ENCODE measurements around the gene CD96. TPM values are rescaled to one million over a fixed set of nuclear protein-coding genes. Genes with fewer than 3 reads are reported as not detected.

Gene CD96
- total RNA-seq, 1 donor from 2014 or later = 0.27 TPM

DNA sequence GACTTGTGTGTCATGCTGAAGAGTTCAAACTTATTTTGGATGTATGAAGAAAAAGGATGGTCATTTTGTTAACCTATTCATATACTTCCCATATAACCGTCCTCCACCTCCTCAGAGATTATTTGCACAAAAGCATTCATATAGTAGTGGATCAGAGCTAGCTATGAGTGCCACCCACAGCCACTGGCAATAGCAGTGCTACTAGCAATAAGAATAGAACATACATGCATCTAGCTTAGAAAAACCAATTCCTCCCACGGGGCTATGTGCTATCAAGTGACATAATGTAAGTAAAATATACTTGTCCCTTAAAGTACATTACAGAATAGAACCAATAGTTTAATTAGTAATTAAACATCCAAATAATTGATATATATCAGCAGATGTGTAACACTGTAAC lies 63.5 kb downstream of the CD96 start:
- no peak overlapping the region for H3K4me3 Mint-ChIP-seq
- no peaks in the 10 kb centered on the region for H3K9me3 Mint-ChIP-seq
- H3K36me3 Mint-ChIP-seq = no peaks in the 10 kb centered on the region
- peaks cover 10% of the 10 kb centered on the region for H3K4me1 Mint-ChIP-seq
- H3K27ac Mint-ChIP-seq = no peak overlapping the region
- no peak for DNase-seq (ENCODE audit: low spot score in 2 of 2, unreplicated experiment in 2 of 2)
- no peaks in the 10 kb centered on the region for H3K27me3 Mint-ChIP-seq (ENCODE audit: low read depth)
- TF ChIP-seq, protein P1, sequence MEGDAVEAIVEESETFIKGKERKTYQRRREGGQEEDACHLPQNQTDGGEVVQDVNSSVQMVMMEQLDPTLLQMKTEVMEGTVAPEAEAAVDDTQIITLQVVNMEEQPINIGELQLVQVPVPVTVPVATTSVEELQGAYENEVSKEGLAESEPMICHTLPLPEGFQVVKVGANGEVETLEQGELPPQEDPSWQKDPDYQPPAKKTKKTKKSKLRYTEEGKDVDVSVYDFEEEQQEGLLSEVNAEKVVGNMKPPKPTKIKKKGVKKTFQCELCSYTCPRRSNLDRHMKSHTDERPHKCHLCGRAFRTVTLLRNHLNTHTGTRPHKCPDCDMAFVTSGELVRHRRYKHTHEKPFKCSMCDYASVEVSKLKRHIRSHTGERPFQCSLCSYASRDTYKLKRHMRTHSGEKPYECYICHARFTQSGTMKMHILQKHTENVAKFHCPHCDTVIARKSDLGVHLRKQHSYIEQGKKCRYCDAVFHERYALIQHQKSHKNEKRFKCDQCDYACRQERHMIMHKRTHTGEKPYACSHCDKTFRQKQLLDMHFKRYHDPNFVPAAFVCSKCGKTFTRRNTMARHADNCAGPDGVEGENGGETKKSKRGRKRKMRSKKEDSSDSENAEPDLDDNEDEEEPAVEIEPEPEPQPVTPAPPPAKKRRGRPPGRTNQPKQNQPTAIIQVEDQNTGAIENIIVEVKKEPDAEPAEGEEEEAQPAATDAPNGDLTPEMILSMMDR (IDR thresholded peaks at IDR 0.05; ENCODE audit: unreplicated experiment) = no peak

DNA sequence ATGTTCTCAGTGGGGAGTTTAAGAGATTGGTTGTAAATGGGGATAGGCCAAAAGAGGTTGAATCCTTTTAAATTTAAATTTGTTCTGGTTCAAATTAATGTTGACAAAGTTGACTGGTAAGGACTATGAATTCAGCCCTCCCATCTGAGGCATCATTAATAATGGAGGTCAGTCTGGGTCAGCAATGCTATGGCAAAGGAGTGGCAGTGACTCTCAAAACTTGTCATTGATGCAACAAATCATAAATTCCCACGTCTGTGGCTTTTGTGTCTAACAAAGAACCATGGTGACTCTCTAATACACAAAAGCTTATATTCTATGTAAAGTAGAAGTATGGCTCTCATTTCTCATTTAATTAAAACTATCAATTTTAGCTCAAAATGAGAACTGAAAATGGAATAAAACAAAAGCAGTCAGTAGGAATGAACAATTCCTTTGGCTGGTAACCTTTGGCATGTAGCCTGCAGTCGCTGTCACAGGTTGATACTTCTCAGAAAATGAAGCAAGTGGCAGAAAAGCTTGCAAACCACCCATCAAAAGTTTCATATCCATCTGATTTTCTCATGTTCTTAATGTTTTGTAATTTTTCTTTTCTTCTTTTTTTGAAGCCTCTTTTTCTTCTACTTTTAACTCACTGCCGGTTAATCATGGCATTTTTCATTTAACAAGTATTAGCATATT lies 65.4 kb downstream of the CD96 start:
- no peaks in the 10 kb centered on the region for H3K9me3 Mint-ChIP-seq
- no peak for DNase-seq (ENCODE audit: low spot score in 2 of 2, unreplicated experiment in 2 of 2)
- H3K36me3 Mint-ChIP-seq = no peaks in the 10 kb centered on the region
- TF ChIP-seq, protein P1 (IDR thresholded peaks at IDR 0.05; ENCODE audit: unreplicated experiment) = no peak
- no peaks in the 10 kb centered on the region for H3K27me3 Mint-ChIP-seq (ENCODE audit: low read depth)
- no peak overlapping the region for H3K27ac Mint-ChIP-seq
- no peak overlapping the region for H3K4me3 Mint-ChIP-seq
- peaks cover 12% of the 10 kb centered on the region for H3K4me1 Mint-ChIP-seq

DNA sequence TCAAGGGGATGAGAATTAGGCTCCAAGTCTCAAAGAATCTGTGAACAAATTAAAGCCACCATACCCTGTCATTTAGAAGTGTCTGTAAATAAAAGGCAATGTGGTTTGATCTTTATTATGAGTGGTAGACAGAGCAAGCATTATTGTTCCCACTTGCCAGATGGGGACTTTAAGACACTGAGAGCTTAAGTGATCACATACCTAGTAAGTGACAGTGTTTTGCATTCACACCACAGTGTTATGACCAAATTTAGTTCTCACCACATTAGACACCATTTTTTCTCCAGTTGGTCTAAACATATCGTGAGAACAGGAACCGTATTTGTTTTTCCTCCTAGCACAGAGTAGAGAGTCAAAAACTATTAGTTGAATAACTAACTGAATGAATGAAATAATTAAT lies 66.4 kb downstream of the CD96 start:
- H3K4me1 Mint-ChIP-seq = peaks cover 12% of the 10 kb centered on the region
- H3K9me3 Mint-ChIP-seq = no peaks in the 10 kb centered on the region
- no peak overlapping the region for H3K4me3 Mint-ChIP-seq
- TF ChIP-seq, protein P1 (IDR thresholded peaks at IDR 0.05; ENCODE audit: unreplicated experiment) = no peak
- H3K27me3 Mint-ChIP-seq (ENCODE audit: low read depth) = no peaks in the 10 kb centered on the region
- no peak for DNase-seq (ENCODE audit: low spot score in 2 of 2, unreplicated experiment in 2 of 2)
- no peaks in the 10 kb centered on the region for H3K36me3 Mint-ChIP-seq
- H3K27ac Mint-ChIP-seq = no peak overlapping the region

DNA sequence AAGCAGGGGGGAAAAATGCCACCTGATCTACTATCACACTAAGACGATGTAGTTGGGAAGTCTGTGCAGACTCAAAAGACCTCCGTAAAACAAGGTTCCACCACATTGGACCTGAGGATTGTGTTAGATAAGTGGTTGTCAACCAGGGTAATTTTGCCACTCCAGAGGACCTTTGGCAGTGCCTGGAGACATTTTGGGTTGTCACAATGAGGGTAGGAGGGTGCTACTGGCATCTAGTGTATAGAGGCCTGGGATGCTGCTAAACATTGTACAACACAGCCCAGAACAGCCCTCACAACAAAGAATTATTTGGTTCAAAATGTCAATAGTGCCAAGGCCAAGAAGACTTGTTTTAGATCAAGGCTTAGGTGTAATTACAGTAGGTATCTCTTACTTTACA lies 67.7 kb downstream of the CD96 start:
- Mint-ChIP-seq H3K36me3 (no peaks in the 10 kb centered on the region), H3K4me1 (peaks cover 12% of the 10 kb centered on the region)

DNA sequence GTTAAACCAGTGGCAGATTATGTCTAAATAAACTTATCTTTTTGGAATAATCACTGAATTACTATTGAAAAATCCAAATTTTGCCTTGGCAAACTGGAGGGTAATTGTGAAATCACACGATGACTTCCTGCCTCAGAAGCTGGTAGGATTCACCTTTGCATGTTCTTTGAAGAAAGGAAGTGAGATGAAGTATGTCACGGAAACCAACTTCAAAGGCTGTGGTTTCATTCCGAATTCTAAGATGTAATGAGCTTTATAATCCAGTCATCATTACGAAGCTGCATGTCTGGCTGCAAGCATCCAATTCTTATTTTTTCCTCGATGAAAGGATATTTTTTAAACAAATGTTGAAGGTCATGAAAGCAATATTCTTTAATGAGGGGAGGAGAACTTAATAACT lies 68.2 kb downstream of the CD96 start:
- no peak overlapping the region for H3K4me3 Mint-ChIP-seq
- no peak overlapping the region for H3K27ac Mint-ChIP-seq
- peaks cover 12% of the 10 kb centered on the region for H3K4me1 Mint-ChIP-seq
- no peak for DNase-seq (ENCODE audit: low spot score in 2 of 2, unreplicated experiment in 2 of 2)
- H3K9me3 Mint-ChIP-seq = no peaks in the 10 kb centered on the region
- TF ChIP-seq, protein P1 (IDR thresholded peaks at IDR 0.05; ENCODE audit: unreplicated experiment) = no peak
- H3K27me3 Mint-ChIP-seq (ENCODE audit: low read depth) = no peaks in the 10 kb centered on the region
- no peaks in the 10 kb centered on the region for H3K36me3 Mint-ChIP-seq

More for the DNA sequence above, 67.7 kb downstream of the CD96 start:
- DNase-seq (ENCODE audit: low spot score in 2 of 2, unreplicated experiment in 2 of 2) = no peak
- Mint-ChIP-seq H3K9me3 (no peaks in the 10 kb centered on the region), H3K27me3 (ENCODE audit: low read depth) (no peaks in the 10 kb centered on the region), H3K27ac (no peak overlapping the region), H3K4me3 (no peak overlapping the region)
- TF ChIP-seq, protein P1 (IDR thresholded peaks at IDR 0.05; ENCODE audit: unreplicated experiment) = no peak
